ENCODE results near the gene HMOX2. TPM values are rescaled to one million over a fixed set of nuclear protein-coding genes. Genes with fewer than 3 reads are reported as not detected.

Gene HMOX2
- total RNA-seq, 1 experiment from 2014 or later: 42.6 TPM

DNA sequence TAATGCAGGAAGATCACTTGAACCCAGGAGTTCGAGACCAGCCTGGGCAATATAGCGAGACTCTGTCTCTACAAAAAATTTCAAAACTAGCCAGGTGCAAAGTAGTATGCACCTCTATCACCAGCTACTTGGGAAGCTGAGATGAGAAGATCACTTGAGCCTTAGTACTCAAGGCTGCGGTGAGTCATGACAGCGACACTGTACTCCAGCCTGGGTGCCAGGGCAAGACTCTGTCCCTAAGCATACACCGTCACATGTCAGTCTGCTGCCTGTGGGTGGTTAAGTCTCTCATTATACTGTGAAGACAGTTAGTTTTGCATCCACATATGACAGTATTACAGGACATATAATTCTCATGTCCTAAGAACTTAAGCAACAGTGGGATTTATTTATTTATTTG is 23.5 kb upstream of the HMOX2 start:
- no peaks in the 10 kb centered on the region for H3K9me3 Mint-ChIP-seq

DNA sequence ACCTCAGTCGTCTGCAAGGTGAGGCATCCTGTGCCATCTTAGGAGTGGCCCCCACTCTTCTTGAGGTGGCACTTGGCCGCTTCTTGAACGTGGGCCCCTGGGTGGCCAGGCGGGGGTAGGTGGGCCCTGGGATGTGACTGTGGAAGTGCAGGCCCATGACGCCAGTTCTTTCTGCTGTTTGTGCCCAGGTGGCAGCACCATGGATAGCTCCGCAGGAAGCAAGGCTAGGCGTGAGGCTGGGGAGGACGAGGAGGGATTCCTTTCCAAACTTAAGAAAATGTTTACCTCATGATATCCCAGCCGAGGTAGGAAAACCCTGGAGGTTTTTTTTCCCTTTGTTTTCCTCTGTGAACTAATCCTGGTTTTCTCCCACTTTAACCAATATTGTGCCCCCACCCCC is 21.6 kb upstream of the HMOX2 start:
- H3K4me1 Mint-ChIP-seq: no peaks in the 10 kb centered on the region; the same call in 1 of the 2 replicates
- H3K4me3 Mint-ChIP-seq: no peak overlapping the region
- H3K9me3 Mint-ChIP-seq: no peaks in the 10 kb centered on the region
- POLR2A ChIA-PET: interaction anchor here (1.3 kb wide), 1 partner anchor 20 kb away, joined by 3 read pairs; the partner anchor contains the start of gene NMRAL1
- H3K27me3 Mint-ChIP-seq (ENCODE audit: low read depth): no peaks in the 10 kb centered on the region
- no peak overlapping the region for H3K27ac Mint-ChIP-seq
- DNase-seq (ENCODE audit: low spot score): peak; percentile 37
- CTCF ChIA-PET: interaction anchor here (2.1 kb wide), 1 partner anchor 52 kb away, joined by 7 read pairs; no protein-coding TSS in a partner anchor
- ATAC-seq: peak; percentile 53; the same call in 1 of the 2 replicates
- peaks cover 48% of the 10 kb centered on the region for H3K36me3 Mint-ChIP-seq
- TF ChIP-seq RELA (CRISPR knock-in tag; IDR thresholded peaks at IDR 0.05; ENCODE audit: borderline replicate concordance): no peak
- TF ChIP-seq, protein P1, sequence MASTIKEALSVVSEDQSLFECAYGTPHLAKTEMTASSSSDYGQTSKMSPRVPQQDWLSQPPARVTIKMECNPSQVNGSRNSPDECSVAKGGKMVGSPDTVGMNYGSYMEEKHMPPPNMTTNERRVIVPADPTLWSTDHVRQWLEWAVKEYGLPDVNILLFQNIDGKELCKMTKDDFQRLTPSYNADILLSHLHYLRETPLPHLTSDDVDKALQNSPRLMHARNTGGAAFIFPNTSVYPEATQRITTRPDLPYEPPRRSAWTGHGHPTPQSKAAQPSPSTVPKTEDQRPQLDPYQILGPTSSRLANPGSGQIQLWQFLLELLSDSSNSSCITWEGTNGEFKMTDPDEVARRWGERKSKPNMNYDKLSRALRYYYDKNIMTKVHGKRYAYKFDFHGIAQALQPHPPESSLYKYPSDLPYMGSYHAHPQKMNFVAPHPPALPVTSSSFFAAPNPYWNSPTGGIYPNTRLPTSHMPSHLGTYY (CRISPR knock-in tag; IDR thresholded peaks at IDR 0.05): no peak
- TF ChIP-seq, protein P2, sequence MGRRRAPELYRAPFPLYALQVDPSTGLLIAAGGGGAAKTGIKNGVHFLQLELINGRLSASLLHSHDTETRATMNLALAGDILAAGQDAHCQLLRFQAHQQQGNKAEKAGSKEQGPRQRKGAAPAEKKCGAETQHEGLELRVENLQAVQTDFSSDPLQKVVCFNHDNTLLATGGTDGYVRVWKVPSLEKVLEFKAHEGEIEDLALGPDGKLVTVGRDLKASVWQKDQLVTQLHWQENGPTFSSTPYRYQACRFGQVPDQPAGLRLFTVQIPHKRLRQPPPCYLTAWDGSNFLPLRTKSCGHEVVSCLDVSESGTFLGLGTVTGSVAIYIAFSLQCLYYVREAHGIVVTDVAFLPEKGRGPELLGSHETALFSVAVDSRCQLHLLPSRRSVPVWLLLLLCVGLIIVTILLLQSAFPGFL (CRISPR knock-in tag; IDR thresholded peaks at IDR 0.05; ENCODE audit: borderline replicate concordance): no peak
- 0 out of 2 replicates have a peak, but pooled peaks have one; percentile 44 for TF ChIP-seq TEAD4 (CRISPR knock-in tag; IDR thresholded peaks at IDR 0.05)
- TF ChIP-seq ATF1 (CRISPR knock-in tag; IDR thresholded peaks at IDR 0.05): no peak

More for the DNA sequence above, 23.5 kb upstream of the HMOX2 start:
- POLR2A ChIA-PET: interaction anchor here (0.7 kb wide), 1 partner anchor 16 kb away, joined by 4 read pairs; no protein-coding TSS in a partner anchor
- no peak overlapping the region for H3K4me3 Mint-ChIP-seq
- H3K36me3 Mint-ChIP-seq: peaks cover 60% of the 10 kb centered on the region
- ATAC-seq (no peak), DNase-seq (ENCODE audit: low spot score) (no peak)
- no peak for TF ChIP-seq GABPB1 (CRISPR knock-in tag; IDR thresholded peaks at IDR 0.05)
- no peak for TF ChIP-seq SP1 (CRISPR knock-in tag; conservative IDR thresholded peaks at IDR 0.05)
- TF ChIP-seq ESRRA (CRISPR knock-in tag; IDR thresholded peaks at IDR 0.05; ENCODE audit: borderline replicate concordance): no peak
- no peak for TF ChIP-seq OVOL2 (CRISPR knock-in tag; IDR thresholded peaks at IDR 0.05; ENCODE audit: borderline replicate concordance)
- no peak for TF ChIP-seq FOXK1 (CRISPR knock-in tag; IDR thresholded peaks at IDR 0.05)
- TF ChIP-seq HMGA2 (CRISPR knock-in tag; IDR thresholded peaks at IDR 0.05): no peak
- TF ChIP-seq, protein P3, sequence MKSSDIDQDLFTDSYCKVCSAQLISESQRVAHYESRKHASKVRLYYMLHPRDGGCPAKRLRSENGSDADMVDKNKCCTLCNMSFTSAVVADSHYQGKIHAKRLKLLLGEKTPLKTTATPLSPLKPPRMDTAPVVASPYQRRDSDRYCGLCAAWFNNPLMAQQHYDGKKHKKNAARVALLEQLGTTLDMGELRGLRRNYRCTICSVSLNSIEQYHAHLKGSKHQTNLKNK (CRISPR knock-in tag; IDR thresholded peaks at IDR 0.05): no peak
- TF ChIP-seq, protein P2 (CRISPR knock-in tag; IDR thresholded peaks at IDR 0.05; ENCODE audit: borderline replicate concordance): no peak
- no peak for TF ChIP-seq CREM (CRISPR knock-in tag; IDR thresholded peaks at IDR 0.05)
- TF ChIP-seq SOX15 (CRISPR knock-in tag; IDR thresholded peaks at IDR 0.05): no peak
- no peak for TF ChIP-seq MYBL2 (CRISPR knock-in tag; IDR thresholded peaks at IDR 0.05)
- no peak for TF ChIP-seq ZNF396 (CRISPR knock-in tag; IDR thresholded peaks at IDR 0.05; ENCODE audit: borderline replicate concordance)
- TF ChIP-seq, protein P4, sequence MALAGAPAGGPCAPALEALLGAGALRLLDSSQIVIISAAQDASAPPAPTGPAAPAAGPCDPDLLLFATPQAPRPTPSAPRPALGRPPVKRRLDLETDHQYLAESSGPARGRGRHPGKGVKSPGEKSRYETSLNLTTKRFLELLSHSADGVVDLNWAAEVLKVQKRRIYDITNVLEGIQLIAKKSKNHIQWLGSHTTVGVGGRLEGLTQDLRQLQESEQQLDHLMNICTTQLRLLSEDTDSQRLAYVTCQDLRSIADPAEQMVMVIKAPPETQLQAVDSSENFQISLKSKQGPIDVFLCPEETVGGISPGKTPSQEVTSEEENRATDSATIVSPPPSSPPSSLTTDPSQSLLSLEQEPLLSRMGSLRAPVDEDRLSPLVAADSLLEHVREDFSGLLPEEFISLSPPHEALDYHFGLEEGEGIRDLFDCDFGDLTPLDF (CRISPR knock-in tag; IDR thresholded peaks at IDR 0.05): no peak
- TF ChIP-seq, protein P5, sequence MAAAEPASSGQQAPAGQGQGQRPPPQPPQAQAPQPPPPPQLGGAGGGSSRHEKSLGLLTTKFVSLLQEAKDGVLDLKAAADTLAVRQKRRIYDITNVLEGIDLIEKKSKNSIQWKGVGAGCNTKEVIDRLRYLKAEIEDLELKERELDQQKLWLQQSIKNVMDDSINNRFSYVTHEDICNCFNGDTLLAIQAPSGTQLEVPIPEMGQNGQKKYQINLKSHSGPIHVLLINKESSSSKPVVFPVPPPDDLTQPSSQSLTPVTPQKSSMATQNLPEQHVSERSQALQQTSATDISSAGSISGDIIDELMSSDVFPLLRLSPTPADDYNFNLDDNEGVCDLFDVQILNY (CRISPR knock-in tag; IDR thresholded peaks at IDR 0.05): no peak
- TF ChIP-seq ZNF263 (CRISPR knock-in tag; IDR thresholded peaks at IDR 0.05; ENCODE audit: low read depth): no peak
- TF ChIP-seq, protein P6, sequence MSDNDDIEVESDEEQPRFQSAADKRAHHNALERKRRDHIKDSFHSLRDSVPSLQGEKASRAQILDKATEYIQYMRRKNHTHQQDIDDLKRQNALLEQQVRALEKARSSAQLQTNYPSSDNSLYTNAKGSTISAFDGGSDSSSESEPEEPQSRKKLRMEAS (CRISPR knock-in tag; IDR thresholded peaks at IDR 0.05): no peak
- H3K27me3 Mint-ChIP-seq (ENCODE audit: low read depth): no peaks in the 10 kb centered on the region
- H3K27ac Mint-ChIP-seq: no peak overlapping the region
- no peaks in the 10 kb centered on the region for H3K4me1 Mint-ChIP-seq
- CTCF ChIA-PET: interaction anchor here (0.7 kb wide), 1 partner anchor 93 kb away, joined by 3 read pairs; no protein-coding TSS in a partner anchor

Measured in WTC11 (cell line).